ENCODE measurements around the gene TAS2R40. TPM values are rescaled to one million over a fixed set of nuclear protein-coding genes. Genes with fewer than 3 reads are reported as not detected.
"Not testable (repeated sequence)": the region's sequence is repeated elsewhere in the genome, so short reads cannot be mapped to it uniquely, and the experiment has no call there.

The TAS2R40 gene
- total RNA-seq: not detected

DNA sequence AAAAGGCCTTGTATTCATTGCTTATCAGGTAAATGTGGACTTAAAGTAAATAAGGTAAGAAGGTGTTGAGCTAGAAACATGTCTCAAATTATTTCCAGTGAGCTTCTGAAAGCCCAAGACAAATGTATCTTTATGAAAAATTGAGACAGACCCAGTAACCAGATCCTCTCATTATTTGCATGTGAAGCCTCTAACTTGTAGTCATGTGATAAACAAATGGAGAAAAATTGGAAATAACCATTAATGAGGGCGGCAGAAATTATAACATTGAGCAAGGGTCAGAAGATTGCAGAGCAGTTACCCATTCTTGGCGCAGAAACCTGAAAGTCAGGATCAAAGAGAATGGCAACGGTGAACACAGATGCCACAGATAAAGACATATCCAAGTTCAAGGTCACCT, at the start of gene TAS2R40:
Gene TAS2R40 (plus strand): TSS at position 301 of the 400 bp plus-strand sequence. CDS start 42 bp downstream, at position 343.
- 85 to 88% methylated on average over 3 of the region's 3 CpGs for WGBS, 2 donors
- TF ChIP-seq, protein P1, sequence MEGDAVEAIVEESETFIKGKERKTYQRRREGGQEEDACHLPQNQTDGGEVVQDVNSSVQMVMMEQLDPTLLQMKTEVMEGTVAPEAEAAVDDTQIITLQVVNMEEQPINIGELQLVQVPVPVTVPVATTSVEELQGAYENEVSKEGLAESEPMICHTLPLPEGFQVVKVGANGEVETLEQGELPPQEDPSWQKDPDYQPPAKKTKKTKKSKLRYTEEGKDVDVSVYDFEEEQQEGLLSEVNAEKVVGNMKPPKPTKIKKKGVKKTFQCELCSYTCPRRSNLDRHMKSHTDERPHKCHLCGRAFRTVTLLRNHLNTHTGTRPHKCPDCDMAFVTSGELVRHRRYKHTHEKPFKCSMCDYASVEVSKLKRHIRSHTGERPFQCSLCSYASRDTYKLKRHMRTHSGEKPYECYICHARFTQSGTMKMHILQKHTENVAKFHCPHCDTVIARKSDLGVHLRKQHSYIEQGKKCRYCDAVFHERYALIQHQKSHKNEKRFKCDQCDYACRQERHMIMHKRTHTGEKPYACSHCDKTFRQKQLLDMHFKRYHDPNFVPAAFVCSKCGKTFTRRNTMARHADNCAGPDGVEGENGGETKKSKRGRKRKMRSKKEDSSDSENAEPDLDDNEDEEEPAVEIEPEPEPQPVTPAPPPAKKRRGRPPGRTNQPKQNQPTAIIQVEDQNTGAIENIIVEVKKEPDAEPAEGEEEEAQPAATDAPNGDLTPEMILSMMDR (IDR thresholded peaks at IDR 0.05): no peak
- no peak for TF ChIP-seq POLR2AphosphoS5 (IDR thresholded peaks at IDR 0.05)
- no peak for TF ChIP-seq EP300 (IDR thresholded peaks at IDR 0.05)
- no peak for TF ChIP-seq POLR2A (IDR thresholded peaks at IDR 0.05)
- no peaks in the 10 kb centered on the region for H3K36me3 ChIP-seq
- H3K9me3 ChIP-seq: no peaks in the 10 kb centered on the region
- H3K4me1 ChIP-seq: no peaks in the 10 kb centered on the region
- DNase-seq (no peak), ATAC-seq (ENCODE audit: low FRiP score in 2 of 2) (no peak)
- no peaks in the 10 kb centered on the region for H3K27me3 ChIP-seq
- H3K4me3 ChIP-seq: no peak within 1 kb of the TSS
- peak within 1 kb of the TSS; percentile 55 to 81 (median 67) for H3K27ac ChIP-seq

DNA sequence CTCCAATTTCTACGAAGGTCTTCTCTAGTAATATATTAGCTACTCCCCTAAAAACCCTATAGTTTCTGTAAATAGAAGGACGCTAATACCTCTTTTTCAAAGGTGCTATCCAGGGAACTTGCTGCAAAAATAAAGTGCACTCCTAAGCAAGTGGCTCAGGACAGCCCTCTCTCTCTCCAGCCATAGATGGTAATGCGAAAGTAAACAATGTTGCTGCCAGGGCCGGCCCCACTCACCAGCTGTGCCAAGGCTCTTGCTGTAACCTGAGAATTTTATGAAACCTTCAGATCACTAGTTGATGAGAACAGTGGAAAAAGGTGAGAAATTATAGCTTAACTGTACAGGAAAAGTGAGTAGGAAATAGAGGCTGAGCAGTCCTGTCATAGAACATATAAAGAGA, 49.5 kb upstream of the TAS2R40 start:
- ATAC-seq (ENCODE audit: low FRiP score in 2 of 2): peak in 1 of 2 donors; percentile 75
- H3K27ac ChIP-seq: no peak overlapping the region
- 34 to 52% methylated on average over 4 of the region's 4 CpGs for WGBS, 2 donors

DNA sequence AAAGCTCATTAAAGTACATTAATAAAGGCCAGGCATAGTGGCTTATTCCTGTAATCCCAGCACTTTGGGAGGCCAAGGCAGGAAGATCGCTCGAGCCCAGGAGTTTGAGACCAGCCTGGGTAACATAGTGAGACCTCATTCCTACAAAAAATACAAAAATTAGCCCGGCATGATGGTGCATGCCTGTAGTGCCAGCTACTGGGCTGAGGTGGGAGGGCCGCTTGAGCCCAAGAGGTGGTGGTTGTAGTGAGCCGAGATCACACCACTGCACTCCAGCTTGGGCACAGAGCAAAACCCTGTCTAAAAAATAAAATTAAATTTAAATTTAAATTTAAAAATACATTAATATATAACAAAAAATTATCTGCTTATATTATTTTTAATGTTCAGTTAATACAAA, 45.7 kb upstream of the TAS2R40 start:
- H3K4me1 ChIP-seq: peaks cover 0 to 8% (median 3%) of the 10 kb centered on the region in 4 donors
- no peak for ATAC-seq (ENCODE audit: low FRiP score in 2 of 2)
- H3K9me3 ChIP-seq: peaks cover 0 to 15% (median 4%) of the 10 kb centered on the region in 4 donors
- no peak for DNase-seq
- H3K27me3 ChIP-seq: no peaks in the 10 kb centered on the region
- no peaks in the 10 kb centered on the region for H3K36me3 ChIP-seq
- no peak overlapping the region for H3K27ac ChIP-seq
- H3K4me3 ChIP-seq: no peak overlapping the region
- 85 to 91% methylated on average over 5 of the region's 5 CpGs for WGBS, 2 donors
- TF ChIP-seq, protein P1 (IDR thresholded peaks at IDR 0.05): no peak
- TF ChIP-seq EP300 (IDR thresholded peaks at IDR 0.05): no peak
- no peak for TF ChIP-seq POLR2A (IDR thresholded peaks at IDR 0.05)
- no peak for TF ChIP-seq POLR2AphosphoS5 (IDR thresholded peaks at IDR 0.05)

More for the DNA sequence above, 49.5 kb upstream of the TAS2R40 start:
- peaks cover 0 to 8% (median 3%) of the 10 kb centered on the region in 4 donors for H3K4me1 ChIP-seq
- H3K4me3 ChIP-seq: no peak overlapping the region
- peaks cover 0 to 4% (median 3%) of the 10 kb centered on the region in 4 donors for H3K9me3 ChIP-seq
- TF ChIP-seq POLR2A (IDR thresholded peaks at IDR 0.05) (no peak), POLR2AphosphoS5 (IDR thresholded peaks at IDR 0.05) (no peak), EP300 (IDR thresholded peaks at IDR 0.05) (no peak)
- TF ChIP-seq, protein P1 (IDR thresholded peaks at IDR 0.05): no peak
- DNase-seq: peak; percentile 34 to 73
- no peaks in the 10 kb centered on the region for H3K27me3 ChIP-seq
- no peaks in the 10 kb centered on the region for H3K36me3 ChIP-seq

DNA sequence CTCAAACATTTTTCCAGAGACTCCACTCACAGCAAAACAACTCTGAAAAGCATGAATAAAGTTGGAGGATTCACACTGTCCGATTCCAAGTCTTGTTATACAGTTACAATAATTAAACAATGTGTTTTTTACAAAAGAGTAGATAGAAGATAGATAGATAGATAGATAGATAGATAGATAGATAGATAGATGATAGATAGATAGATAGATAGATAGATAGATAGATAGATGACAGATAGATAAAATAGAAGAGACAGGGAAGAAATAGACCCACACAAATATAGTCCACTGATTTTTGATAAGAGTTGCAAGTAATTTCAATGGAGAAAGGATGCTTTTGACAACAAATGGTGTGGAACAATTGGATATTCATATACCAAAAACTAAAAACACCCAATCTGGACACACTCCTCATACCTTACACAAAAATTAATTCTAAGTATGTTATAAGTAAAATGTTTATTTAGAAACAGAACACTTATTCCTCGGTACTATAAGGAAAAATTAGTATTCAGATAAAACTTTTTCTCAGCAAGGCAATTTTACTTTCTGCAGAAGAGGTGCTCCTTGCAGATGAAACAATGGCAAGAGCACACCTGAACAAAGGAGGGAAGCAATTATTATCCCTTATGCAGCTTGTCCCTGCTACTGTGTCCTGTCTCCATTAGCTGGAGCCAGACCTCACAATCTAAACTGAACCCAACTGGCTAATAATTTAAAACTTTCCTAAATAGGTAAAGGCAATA, 44.3 kb upstream of the TAS2R40 start:
- WGBS, 2 donors: 83 to 91% methylated on average over 2 of the region's 2 CpGs
- no peak for ATAC-seq (ENCODE audit: low FRiP score in 2 of 2)

DNA sequence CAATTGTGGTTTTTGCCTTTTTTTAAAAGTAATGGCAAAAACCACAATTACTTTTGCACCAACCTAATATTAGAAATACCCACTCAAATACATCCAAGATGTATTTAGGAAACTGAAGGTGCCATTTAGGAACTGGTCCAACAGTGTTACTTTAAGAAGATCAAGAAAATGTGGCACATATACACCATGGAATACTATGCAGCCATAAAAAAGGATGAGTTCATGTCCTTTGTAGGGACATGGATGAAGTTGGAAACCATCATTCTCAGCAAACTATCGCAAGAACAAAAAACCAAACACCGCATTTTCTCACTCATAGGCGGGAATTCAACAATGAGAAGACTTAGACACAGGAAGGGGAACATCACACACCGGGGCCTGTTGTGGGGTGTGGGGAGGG, 41.1 kb upstream of the TAS2R40 start:
- not testable (repeated sequence) for H3K4me3 ChIP-seq; H3K36me3 ChIP-seq; DNase-seq; H3K27ac ChIP-seq; H3K27me3 ChIP-seq; H3K4me1 ChIP-seq; ATAC-seq (ENCODE audit: low FRiP score in 2 of 2)
- 90 to 95% methylated on average over 4 of the region's 4 CpGs for WGBS, 2 donors
- peaks cover 0 to 15% (median 4%) of the 10 kb centered on the region in 4 donors for H3K9me3 ChIP-seq

More for the DNA sequence above, 44.3 kb upstream of the TAS2R40 start:
- H3K27me3 ChIP-seq: no peaks in the 10 kb centered on the region
- H3K36me3 ChIP-seq: no peaks in the 10 kb centered on the region
- peaks cover 0 to 15% (median 4%) of the 10 kb centered on the region in 4 donors for H3K9me3 ChIP-seq
- H3K4me3 ChIP-seq: no peak overlapping the region
- H3K4me1 ChIP-seq: peaks cover 0 to under 1% (median 0%) of the 10 kb centered on the region in 4 donors
- DNase-seq: no peak
- no peak overlapping the region for H3K27ac ChIP-seq
- no peak for TF ChIP-seq EP300 (IDR thresholded peaks at IDR 0.05)
- no peak for TF ChIP-seq POLR2AphosphoS5 (IDR thresholded peaks at IDR 0.05)
- TF ChIP-seq, protein P1 (IDR thresholded peaks at IDR 0.05): no peak
- no peak for TF ChIP-seq POLR2A (IDR thresholded peaks at IDR 0.05)

Data from upper lobe of left lung (tissue), 6 donors.